Dermis microvascular lymphatic vessel endothelial cell (primary cell): ENCODE results near the gene ARFGAP1. TPM values are rescaled to one million over a fixed set of nuclear protein-coding genes. Genes with fewer than 3 reads are reported as not detected.
"Not testable (repeated sequence)": the region's sequence is repeated elsewhere in the genome, so short reads cannot be mapped to it uniquely, and the experiment has no call there.

Source experiments
- DNase-seq, 2 donors: peaks; one replicate each; pipeline versions ENCODE4 v3.0.0 to v3.0.0-alpha.2; 2010; ENCODE audit warnings: low read depth in 2 of 2
- total RNA-seq: library from RNA; depleted of rRNA; stranded (reverse); fragments of >200 nt; gene quantifications from 2 replicates; pipeline ENCODE4 v1.2.1, GENCODE V29; 2014

The ARFGAP1 gene
- total RNA-seq, 1 donor from 2014 or later = 36.7 TPM

DNA sequence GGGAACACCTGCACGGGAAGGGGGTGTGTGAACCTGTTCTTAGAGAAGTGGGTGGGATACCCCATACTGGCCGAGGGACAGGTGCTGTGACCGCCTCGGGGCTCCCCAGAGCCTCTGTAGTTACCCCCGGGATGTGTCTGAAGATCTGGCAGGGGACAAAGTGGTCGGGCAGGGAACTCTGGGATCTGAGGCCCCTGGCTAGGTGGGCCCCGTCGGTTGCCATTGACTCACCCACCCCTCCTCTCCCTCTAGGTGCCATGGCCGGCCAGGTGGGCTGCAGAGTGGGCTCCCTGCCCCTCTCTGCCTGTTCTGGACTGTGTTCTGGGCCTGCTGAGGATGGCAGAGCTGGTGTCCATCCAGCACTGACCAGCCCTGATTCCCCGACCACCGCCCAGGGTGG is 32.6 kb upstream of the ARFGAP1 start:
- no peak for DNase-seq

DNA sequence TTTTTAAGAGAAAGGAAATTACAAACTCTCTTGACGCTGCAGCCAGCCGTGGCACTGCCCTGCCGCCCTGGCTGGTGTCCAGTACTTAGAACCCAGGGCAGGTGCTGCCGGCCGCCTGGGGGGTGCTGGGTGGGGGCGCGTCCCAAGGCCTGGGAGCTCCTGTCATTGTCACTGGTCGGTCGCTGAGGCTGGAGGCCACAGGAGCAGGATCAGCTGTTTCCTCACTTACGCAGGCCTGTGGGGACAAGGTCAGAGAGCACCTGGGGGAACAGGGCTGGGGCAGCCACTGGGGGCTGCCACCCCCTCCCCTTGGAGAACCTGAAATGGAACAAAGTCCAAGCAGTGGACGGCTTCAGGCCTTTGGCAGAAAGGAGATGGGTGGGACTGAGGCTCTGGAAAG is 31.3 kb upstream of the ARFGAP1 start:
- DNase-seq = peak; percentile 11 to 27

GRCh38 chr20:63242736-63243135 is 29.9 kb upstream of the ARFGAP1 start:
- no peak for DNase-seq

GRCh38 chr20:63243604-63244247 is 28.9 kb upstream of the ARFGAP1 start:
- DNase-seq = no peak

- DNase-seq = no peak
Observed at GRCh38 chr20:63244468-63244867, 28.1 kb upstream of the ARFGAP1 start.

GRCh38 chr20:63246490-63247288 is 25.9 kb upstream of the ARFGAP1 start:
- no peak for DNase-seq

DNA sequence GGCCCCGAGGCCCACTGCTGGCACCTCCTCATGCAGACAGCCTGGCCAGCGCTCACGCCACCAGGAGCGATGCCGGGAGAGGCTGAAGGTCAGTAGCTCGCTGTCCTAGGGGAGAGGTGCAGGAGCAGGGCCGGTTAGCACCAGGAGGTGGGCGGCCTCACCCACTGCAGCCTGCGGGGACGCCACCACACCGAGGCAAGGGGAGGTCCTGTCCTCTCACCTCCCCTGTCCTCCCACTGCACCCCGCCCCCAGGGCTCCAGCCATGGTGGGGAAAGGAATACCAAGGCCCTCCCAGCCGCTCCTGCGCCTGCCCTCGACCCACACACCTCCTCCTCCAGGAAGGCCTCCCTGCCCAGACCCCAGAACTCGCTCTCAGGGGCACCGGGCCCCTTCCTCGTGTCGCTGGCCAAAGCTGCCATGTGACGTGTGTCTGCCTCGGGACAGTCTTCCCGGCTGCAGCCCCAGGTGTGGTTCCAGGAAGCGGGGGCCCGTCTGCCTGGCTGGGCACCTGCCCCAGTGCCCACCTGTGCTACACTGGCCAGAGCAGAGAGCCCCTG is 24.9 kb upstream of the ARFGAP1 start:
- DNase-seq = no peak

DNA sequence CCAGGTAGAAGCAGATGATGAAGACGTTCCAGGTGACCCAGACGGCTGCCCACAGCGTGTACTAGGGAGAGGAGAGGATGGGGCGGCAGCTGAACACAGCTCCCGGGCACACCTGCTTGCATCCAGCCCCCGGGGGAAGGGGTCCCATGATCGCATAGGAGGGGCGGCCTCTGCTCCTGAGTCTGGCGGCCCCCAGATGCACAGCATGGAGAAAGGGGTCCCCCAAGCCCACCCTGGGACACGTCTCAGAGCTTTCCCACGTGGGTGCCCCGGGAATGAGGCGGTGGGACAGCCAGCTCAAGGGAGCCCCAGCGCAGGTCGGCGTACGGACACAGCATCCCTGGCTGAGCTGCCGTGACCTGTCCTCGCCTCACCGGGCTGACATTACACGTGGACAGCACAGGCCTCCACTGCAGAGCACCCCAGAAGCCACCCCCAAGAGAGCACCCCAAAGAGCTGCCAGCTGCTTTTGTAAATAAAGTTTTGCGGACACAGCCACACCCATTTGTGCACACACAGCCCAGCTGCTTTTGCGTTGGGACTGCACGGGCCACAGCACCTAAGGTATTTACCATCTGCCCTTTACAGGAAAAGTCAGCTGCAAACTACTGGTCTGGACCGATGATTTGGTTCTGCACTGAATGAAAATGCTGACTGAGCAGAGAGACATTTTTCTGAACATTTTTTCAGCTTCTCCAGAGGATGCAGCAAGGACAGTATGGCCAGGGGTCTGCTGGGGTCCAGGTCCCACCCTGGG is 23.6 kb upstream of the ARFGAP1 start:
- no peak for DNase-seq

DNA sequence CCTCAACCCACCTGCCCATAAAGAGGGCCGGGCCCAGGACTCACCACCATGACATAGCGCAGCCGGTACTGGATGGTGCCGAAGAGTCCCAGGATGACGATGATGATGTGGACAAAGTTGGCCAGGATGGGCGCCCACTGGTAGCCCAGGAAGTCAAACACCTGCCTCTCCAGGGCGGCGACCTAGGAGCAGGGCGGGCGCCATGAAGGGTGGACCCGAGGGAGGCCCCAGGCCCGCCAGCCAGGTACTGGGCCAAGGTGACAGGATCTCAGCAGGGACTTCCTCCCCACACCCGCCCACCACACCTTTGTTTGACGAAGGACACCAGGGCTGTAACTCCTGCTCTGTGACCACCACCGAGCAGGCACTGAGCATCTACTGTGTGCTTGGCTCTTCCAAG is 22.7 kb upstream of the ARFGAP1 start:
- no peak for DNase-seq

DNA sequence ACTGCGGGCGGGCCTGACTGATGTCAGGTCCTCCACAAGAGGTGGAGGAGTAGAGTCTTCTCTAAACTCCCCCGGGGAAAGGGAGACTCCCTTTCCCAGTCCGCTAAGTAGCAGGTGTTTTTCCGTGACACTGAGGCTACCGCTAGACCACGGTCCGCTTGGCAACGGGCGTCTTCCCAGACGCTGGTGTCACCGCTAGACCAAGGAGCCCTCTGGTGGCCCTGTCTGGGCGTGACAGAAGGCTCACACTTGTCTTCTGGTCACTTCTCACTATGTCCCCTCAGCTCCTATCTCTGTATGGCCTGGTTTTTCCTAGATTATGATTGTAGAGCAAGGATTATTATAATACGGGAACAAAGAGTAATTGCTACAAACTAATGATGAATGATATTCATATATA is 21.3 kb upstream of the ARFGAP1 start:
- DNase-seq = not testable (repeated sequence)

- DNase-seq = no peak
Observed at GRCh38 chr20:63252284-63252711, 20.3 kb upstream of the ARFGAP1 start.

DNA sequence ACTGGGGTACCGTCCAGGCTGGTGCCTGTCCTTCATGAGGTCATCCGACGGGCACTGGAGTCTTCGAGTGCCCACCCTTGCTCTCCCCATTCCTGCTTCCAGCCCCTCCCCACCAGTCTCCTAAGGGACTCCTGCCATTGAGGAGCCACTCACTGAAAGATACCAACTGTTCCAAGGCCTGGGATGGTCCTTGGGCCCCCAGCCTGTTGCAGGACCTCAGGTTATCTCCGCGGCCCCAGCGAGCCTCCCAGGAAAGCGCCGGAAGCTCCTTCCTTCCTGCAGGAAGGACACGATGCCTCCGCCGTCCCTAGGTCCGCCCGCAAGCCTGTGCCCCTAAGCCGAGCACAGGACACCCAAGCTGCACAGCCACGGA is 19.6 kb upstream of the ARFGAP1 start:
- DNase-seq = no peak

GRCh38 chr20:63253438-63254231 is 19.0 kb upstream of the ARFGAP1 start:
- DNase-seq = no peak

- DNase-seq = no peak
Observed at GRCh38 chr20:63254232-63254605, 18.4 kb upstream of the ARFGAP1 start, which contains the start of gene NKAIN4. Gene NKAIN4, minus strand, starts transcription at chr20:63254463. Its CDS starts 13 bp downstream, at chr20:63254450.

DNA sequence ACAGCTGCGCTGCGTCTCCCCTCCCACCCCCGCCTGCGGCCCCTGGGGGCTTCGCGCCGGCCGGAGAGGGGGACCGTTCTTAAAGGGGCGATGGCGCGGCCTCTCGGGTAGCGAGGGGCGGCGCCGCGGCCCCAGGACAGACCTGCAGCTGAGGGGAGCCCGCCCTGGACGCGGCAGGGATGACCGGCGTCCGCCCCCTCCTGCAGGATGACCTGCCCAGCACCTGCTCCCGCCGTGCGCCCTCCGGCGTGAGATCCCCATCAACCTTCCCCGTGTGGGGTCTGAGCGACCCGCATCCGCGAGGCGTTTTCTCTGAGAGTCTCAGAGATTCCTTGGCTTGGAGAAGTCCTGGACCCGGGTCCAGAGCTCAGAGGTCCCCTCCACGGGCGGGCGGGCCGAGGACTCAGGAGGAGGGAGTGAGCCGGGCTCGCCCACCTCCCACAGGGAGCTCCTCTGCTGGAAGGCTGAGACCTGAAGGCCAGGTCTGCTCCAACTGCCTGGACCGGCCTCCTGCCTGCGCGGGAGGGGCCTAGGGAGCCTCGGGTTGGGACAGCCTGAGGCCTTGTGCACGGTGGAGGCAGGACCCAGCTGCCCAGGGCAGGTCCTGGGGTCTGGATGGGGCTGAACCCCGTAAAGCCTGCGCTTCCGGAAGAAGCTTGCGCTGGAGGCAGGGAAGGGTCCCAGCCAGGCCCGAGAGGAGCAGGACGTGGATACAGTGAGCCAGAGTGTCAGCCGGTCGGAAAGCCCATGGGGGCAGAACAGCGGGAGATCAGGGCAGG is 17.8 kb upstream of the ARFGAP1 start:
- DNase-seq = no peak

DNA sequence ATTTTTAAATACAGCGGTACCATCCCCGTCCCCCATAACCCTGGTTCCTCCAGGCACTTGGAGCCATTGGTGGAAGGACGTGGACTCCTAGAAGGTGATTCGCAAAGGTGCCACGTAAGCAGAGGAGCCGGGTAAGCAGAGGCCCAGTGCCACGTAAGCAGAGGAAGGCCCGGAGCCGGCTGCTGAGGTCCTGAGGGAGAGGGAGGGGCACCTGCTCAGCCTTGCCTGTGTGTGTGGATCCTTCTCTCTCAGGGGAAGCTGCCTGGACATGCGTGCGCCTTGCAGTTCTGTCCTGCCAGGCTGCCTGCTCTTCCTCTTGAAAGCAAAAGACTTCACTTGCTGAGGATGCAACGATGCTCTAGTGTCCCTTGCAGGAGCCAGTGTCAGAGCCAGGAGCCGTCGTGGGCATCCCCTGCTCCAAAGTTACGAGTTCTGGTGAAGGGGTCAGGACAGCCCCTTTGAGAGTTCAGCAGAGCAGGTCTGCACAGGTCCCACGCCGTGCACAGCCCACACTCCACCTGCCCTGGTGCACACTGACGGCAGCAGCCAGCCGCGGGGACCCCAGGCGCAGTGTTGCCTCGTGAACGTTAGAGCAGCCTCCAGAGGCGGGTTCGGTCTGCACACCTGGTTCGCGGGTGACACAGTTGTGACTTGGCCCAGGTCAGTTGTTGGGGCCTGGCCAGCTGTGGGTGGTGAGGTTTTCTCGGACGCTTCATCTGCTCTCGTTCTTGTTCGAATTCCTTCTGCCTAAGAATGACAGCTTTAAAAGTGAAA is 16.5 kb upstream of the ARFGAP1 start:
- no peak for DNase-seq

DNA sequence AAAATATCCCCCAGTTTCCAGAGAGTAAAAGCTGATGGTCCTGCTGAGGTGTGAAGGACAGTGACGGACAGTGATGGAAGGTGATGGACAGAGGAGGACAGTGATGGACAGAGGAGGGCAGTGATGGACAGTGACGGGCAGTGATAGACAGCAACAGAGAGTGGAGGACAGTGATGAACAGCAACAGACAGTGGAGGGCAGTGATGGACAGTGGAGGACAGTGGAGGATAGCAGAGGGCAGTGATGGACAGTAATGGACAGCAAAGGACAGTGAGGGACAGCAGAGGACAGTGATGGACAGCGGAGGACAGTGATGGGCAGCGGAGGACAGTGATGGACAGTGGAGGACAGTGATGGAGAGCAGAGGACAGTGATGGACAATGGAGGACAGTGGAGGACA is 15.7 kb upstream of the ARFGAP1 start:
- DNase-seq = no peak

DNA sequence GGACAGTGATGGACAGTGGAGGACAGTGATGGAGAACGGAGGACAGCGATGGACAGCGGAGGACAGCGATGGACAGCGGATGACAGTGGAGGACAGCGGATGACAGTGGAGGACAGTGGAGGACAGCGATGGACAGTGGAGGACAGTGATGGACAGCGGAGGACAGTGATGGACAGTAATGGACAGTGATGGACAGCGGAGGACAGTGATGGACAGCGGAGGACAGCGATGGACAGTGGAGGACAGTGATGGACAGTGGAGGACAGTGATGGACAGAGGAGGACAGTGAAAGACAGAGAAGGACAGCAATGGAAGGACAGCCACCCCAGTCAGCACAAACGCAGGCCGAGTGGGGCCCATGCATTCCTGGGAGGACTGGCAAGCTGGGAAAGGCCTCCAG is 15.0 kb upstream of the ARFGAP1 start:
- DNase-seq = no peak

GRCh38 chr20:63258781-63259180 is 13.8 kb upstream of the ARFGAP1 start:
- no peak for DNase-seq
